ENCODE measurements around the gene NAA16.
"Not testable (repeated sequence)": the region's sequence is repeated elsewhere in the genome, so short reads cannot be mapped to it uniquely, and the experiment has no call there.

The NAA16 gene

DNA sequence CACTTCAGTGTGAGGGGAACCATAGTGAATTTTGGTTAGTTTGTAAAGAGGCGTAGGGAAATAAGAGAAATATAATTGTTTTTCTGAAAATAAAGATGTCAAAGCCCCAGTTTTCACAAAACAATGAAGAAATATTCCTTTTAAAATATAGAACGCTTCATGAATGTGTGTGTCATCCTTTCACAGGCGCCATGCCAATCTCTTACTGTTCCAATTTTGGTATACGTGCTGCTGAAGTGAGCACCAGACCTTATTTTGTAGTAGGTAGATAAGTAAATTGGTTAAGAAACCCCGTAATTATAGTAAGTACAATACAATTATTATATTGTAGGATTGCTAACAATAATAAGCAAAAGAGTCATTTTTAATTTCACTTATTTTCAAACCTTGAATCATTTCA lies 43.3 kb downstream of the NAA16 start:
- no peak for DNase-seq (ENCODE audit: low read depth in 1 of 2, low spot score in 1 of 2)

DNA sequence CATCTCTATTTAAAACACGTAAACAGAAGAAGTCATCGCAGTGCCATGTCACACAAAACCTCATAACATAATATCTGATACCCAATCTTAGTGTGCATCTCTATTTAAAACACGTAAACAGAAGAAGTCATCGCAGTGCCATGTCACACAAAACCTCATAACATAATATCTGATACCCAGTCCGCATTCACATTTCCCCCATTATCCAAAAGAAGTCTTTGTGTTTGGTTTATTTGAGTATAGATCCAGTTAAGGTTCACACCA lies 45.2 kb downstream of the NAA16 start:
- not testable (repeated sequence) for DNase-seq (ENCODE audit: low read depth in 1 of 2, low spot score in 1 of 2)

DNA sequence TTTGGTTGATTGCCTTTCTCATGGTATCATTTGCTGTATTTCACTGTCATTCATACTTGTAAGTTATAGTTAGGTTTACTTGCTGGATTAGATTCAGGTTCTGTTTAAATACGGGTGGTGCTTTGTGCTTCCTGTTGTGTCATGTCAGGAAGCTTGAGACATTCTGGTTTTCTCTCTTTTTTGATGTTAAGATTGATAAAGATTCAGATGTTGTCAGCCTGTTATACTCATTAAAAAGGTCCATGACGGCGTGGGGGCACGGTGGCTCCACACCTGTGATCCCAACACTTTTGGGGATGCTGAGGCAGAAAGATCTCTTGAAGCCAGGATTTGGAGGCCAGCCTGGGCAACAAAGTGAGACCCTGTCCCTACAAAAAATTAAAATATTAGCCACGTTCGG lies 45.7 kb downstream of the NAA16 start:
- DNase-seq (ENCODE audit: low read depth in 1 of 2, low spot score in 1 of 2): no peak

DNA sequence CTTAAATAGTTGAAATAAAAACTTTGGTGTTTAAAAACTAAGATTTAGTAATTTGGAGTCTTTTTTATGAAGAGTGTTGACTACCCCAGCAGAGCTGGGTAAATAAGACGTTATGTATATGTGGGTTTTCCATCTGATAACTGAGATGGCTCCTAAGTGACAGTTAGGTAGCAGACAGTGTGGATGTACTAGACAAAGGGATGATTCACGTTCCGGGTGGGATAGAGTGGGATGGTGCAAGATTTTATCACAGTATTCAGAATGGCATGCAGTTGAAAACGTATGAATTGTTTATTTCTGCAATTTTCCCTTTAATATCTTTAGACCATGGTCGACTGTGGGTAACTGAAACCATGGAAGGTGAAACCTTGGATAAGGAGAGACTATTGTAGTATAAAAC lies 50.4 kb downstream of the NAA16 start:
- DNase-seq (ENCODE audit: low read depth in 1 of 2, low spot score in 1 of 2): no peak

DNA sequence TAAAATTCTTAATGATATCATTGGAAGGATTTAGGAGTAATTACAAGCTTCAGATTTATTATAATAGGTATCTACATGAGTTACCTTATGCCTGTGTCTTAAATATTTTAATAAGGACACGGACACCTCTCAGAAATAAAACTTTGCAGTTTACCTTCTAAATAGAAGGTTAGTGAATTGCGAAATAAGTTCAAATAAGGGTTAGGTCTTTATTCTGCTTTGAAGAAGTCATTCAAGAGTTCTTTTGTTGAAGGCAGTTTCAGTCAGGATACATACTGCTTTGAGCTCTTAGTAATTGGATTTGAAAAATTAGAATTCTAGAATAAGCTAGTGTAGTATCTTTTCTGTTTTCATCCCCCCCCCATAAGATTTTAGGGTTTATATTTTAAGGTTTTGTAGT lies 53.0 kb downstream of the NAA16 start:
- DNase-seq (ENCODE audit: low read depth in 1 of 2, low spot score in 1 of 2): no peak

DNA sequence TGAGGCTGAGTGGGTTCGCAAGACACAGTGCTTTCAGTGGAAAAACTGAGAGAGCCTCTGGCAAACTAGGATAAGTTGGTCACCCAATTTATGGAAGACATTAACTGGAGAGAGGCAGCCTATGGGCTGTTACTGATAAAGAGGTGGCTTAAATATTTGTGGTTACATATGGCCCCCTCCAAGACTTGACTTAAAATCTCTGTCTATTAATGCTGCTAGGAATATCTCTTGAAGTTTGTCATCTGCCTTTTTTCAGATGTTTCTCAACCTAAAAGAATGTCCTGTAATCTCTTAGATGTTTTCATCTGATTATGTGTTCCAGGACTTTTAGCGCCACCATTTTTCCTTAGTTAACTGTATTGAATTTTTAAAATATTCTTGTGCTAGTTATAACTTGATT lies 54.6 kb downstream of the NAA16 start:
- no peak for DNase-seq (ENCODE audit: low read depth in 1 of 2, low spot score in 1 of 2)

DNA sequence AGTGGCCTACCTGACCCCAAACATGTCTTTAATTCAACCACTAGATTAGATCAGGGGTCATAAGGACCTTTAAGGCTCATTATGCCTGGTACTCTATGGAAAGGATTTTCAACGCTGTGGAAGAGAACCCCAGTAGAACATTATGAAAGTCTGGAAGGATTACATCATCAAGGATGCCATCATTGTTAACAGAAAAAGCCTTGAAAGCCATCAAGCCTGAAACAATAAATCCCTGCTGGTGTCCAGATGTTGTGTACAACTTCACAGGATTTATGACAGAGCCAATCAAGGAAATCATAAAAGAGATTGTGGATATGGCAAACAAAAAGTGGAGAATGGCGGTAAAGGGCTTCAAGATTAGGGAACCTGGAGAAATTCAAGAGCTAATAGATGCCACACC lies 59.7 kb downstream of the NAA16 start:
- DNase-seq (ENCODE audit: low read depth in 1 of 2, low spot score in 1 of 2): no peak

DNA sequence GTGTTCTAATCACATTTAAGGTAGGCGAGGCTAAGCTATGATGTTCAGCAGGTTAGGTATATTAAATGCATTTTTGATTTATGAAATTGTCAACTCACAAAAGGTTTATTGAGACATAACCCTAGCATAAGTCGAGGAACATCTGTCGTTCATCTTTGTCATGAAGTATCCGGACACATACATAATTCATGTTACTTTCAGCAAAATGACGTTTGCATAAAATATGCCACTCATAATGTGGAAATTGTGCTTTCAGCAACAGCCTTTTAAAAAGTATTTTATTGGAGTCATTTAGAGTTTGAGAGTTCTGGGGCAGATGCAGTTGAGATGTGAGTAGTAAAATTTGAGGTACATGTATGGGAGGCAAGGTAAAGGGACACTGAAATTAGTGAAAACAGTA lies 66.4 kb downstream of the NAA16 start:
- DNase-seq (ENCODE audit: low read depth in 1 of 2, low spot score in 1 of 2): no peak

DNA sequence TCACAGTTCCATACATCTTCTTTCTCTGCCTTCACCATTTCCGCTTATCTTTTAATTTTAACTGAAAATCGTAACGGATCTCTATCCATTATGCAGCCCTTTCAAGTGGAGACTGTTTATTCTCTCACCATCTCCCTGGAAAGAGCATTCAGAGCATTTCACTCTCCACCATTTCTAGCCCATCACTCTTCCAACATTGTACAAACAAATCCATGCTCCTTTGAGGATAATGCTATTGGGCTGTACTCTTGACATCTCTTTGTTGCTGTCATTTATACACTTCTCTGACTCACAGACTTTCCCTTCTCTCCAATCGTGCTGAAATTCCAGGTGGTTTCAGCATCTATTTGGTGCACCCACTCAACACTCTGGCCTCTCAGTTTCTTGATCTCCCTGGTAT lies 71.4 kb downstream of the NAA16 start:
- no peak for DNase-seq (ENCODE audit: low read depth in 1 of 2, low spot score in 1 of 2)

DNA sequence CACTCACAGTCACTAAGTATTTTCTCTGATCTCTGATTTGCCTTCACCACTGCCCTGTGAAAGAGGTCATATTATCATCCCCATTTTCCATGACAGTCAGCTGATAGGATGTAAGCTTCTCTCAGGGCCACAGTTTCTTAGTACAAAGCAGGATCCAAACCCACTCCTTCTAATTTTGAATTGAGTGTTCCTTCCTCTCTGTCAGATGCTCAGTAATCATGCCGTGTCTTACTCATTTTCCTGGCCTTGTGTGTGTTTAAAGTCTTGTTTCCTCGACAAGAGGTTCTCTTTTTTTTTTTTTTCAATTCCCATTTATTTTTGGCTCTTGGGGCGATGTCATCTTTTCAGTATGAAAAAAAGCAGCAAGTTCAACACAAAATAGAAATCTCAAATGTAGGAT lies 72.3 kb downstream of the NAA16 start:
- DNase-seq (ENCODE audit: low read depth in 1 of 2, low spot score in 1 of 2): no peak

DNA sequence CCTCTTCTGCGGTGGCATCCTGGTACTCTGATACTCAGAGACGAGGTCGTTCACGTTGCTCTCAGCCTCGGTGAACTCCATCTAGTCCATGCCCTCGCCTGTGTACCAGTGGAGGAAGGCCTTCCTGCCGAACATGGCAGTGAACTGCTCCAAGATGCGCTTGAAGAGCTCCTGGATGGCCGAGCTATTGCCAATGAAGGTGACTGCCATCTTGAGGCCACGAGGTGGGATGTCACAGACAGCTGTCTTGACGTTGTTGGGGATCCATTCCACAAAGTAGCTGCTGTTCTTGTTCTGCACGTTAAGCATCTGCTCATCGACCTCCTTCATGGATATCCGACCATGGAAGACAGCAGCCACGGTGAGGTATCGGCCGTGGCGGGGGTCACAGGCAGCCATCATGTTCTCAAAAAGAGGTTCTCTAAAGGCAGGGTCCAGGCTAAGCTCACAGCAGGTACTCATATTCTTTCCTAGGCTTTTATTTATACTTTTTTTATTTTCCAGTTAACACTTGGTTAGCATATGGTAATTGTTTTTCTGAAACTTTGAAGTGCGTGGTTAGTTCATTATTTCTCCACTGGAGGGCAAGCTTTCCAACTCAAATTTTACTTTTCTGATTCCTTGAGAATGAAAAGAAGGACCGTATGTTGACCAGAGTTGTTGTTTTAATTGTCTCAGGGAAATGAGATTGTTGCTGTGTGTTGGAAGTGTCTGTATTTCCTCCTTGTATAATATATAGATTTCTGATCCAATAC lies 73.9 kb downstream of the NAA16 start:
- no peak for DNase-seq (ENCODE audit: low read depth in 1 of 2, low spot score in 1 of 2)

DNA sequence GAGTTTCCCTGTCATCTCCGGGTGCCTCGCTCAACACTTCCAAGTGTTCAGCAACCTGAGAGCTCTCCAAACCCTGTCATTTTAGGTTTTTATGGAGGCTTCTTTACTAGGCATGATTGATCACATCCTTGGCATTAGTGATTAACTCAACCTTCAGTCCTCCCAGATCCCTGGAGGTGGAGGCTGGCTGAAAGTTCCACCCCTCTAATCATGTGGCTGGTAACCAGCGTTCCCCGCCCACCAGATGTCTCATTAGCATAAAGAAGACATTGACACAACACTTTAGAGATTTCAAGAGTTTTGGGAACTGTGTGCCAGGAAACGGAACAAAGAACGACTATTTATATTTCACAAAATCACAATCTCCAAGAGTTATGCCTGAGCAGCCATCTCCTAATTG lies 75.1 kb downstream of the NAA16 start:
- DNase-seq (ENCODE audit: low read depth in 1 of 2, low spot score in 1 of 2): no peak

DNA sequence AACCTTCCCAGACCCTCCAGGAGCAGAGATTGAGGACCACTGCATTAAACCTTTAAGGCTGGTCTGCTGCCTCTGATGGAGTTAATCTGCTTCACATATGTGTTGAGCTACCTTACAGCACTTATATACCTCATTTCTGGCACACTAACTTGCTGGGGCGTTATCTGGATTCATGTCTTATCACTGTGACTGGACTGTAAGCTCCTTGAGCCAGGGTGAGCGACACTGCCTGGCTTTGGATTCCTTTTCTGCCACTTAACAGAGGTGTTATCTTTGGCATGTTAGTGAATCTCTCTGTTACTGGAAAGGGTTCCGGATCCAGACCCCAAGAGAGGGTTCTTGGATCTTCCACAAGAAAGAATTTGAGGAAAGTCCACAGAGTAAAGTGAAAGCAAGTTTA lies 76.5 kb downstream of the NAA16 start:
- no peak for DNase-seq (ENCODE audit: low read depth in 1 of 2, low spot score in 1 of 2)

DNA sequence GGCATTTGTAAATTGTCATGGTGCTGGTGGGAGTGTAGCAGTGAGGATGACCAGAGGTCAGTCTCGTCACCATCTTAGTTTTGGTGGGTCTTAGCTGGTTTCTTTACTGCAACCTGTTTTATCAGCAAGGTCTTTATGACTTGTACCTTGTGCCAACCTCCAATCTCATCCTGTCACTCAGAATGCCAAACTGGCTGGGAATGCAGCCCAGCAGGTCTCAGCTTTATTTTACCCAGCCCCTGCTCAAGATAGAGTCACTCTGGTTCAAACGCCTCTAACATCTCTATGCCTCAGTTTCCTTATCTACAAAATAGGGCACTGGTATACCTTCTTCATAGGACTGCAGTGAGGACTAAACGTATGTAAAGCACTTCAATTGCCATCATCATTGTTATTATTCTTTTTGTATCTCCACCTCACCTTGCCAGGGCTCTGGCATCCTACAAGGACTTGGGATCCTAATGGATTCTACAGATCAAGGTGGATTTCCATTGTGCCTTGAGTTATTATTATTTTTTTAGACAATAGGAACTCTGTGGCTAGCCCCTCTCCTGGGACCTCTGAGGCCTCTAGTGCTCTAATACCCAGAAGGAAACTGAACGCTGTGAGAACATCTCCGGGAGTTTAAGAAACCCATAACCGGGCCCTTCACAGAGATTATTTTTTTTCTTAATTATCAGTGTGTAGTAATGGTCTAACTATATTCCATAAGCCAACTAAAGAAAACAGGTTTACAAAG lies 77.2 kb downstream of the NAA16 start:
- DNase-seq (ENCODE audit: low read depth in 1 of 2, low spot score in 1 of 2): no peak

DNA sequence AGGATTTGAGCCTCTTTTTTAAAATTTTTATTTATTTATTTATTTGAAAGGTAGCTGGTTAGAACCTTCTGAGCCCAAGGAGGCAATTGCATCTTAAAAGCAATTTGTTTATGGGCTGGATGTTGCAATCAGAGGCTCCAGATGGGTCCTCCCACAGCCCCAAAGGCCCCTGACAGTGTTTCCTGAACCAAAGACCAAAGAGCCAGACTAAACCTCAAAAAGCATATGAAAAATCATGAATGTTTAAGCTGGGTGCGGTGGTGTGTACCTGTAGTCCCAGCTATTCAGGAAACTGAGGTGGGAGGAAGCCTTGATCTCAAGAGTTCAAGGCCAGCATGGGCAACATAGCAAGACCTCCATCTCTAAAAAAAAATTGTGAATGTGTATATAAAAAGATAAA lies 78.5 kb downstream of the NAA16 start:
- no peak for DNase-seq (ENCODE audit: low read depth in 1 of 2, low spot score in 1 of 2)

DNA sequence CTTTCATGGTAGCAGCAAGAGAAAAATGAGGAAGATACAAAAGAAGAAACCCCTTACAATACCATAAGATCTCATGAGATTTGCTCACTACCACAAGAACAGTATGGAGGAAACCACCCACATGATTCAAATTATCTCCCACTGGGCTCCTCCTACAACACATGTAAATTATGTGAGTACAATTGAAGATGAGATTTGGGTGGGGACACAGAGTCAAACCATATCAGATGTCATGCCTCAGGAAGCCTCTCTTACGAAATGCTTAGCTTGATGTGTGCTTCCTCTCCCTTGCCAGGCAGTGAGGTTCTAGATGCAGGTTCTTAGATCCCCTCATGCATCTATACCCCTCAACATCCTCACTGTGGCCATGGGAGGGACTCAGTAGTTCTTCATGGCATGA lies 83.1 kb downstream of the NAA16 start:
- DNase-seq (ENCODE audit: low read depth in 1 of 2, low spot score in 1 of 2): no peak

DNA sequence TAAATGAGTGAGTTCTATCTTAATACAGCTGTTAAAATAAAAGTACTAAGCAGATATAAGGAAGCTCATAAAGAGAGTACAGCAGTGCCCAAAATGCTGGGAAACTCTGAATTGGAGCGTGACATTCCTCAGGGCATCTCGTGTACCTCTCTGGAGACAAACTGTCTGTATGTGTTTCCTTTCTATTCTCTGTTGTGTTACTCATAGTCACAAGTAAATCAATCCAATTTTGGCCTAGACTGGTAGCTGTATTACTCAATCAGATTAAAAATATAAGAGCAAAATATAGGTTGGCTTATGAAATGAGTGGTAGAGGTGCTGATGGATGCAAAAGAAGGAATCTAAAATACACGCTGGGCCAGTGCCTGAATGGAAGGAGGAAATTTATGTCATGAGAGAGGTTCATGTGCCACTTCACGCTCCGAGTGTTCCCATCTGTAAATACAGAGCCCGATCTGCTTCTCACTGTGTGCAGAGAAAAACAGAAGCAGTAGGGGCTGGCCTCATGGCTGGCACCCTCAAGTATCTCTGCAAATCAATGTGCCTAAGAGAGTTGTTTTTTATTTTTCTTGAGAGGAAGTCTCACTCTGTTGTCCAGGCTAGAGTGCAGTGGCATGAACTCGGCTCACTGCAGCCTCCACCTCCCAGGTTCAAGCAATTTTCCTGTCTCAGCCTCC lies 87.6 kb downstream of the NAA16 start:
- no peak for DNase-seq (ENCODE audit: low read depth in 1 of 2, low spot score in 1 of 2)

DNA sequence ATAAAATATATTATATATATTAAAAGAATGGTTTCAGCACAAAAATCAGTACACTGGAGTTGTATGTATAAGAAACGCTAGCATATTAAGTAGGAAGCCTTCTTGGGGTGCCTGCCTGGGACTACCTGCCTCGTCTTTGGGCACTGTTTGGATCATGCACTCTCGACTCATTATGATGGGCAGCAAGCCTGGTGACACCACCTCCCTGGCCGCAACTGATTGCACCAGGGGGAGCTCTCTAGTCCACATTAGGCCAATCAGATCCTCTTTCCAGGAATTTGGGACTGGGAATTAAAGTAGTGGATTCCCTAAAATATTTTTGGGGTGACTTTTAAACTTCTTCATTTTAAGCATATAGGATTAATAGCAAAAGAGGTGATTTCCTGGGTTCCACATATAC lies 90.3 kb downstream of the NAA16 start:
- no peak for DNase-seq (ENCODE audit: low read depth in 1 of 2, low spot score in 1 of 2)

DNA sequence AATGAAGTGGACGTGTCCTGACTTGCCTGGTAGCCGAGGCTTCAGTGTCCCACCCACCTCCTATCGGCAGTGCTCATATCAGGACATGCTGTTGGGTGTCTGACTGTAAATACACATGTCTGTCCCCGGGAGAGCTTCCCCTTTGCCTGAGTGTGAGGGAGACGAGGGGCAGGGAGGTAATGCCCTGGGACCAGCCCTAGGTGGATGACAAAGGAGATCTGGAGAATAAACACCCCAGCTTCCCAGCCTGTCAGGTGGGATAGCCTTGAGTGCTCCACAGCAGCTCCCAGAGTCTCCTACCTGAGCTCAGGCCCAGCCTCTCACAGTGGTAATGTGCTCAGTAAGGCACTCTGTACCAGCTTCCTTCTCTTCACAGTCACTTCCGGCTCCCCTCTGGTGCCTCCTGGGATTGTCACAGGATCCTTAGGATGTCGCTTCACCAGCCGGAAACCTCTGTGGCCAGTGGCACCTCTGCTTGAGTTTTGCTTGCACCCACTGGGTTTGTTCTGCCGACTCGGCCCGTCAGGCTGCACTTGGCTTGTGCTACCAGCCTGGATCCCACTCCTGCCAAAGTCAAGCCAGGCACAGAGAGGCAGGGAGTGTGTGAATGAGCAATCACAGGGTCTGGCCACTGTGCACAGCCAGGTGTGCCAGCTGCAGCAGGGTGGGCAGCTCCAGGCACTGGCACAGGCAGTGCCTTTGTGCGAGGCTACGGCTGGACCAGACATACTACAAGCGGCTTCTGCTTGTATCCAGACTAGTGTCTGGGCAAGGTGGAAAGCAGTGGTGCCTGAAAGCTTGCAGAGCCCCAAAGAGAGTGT lies 91.8 kb downstream of the NAA16 start:
- DNase-seq (ENCODE audit: low read depth in 1 of 2, low spot score in 1 of 2): no peak

DNA sequence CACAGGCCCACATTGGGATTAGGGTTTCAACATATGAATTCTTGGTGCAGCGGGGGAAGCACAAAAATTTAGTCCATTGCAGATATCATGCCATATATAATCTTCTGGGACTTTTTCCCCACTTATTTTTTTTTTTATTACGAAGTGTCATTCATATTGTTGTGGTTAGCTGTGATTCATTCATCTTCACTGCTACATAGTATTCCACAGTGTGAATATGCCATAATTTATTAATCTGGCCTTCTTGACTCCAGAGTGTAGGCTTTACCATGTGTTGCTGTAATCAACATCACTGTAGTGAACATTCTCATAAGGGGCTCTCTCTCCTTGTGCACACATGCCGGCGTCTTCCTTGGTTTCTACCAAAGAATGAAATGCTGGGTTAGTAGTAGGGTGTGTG lies 92.9 kb downstream of the NAA16 start:
- no peak for DNase-seq (ENCODE audit: low read depth in 1 of 2, low spot score in 1 of 2)

DNA sequence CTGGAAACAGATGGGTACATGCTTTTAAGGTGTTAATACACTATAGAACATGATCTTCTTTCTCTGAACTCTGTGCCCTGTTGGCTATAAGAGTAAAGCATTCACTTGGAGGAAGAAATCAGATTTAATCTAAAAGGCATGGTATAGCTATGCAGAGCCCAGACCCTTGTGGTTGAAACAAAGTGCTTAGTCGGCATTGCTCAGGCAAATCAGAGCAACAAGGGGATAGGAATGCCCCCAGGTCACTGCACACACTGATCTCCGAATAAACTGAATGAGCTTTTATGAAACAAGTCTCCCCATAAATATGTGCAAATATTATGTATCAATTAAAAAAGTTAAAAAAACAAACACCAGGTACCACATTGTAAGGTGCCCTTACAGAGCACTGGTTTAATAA lies 94.3 kb downstream of the NAA16 start:
- no peak for DNase-seq (ENCODE audit: low read depth in 1 of 2, low spot score in 1 of 2)

DNA sequence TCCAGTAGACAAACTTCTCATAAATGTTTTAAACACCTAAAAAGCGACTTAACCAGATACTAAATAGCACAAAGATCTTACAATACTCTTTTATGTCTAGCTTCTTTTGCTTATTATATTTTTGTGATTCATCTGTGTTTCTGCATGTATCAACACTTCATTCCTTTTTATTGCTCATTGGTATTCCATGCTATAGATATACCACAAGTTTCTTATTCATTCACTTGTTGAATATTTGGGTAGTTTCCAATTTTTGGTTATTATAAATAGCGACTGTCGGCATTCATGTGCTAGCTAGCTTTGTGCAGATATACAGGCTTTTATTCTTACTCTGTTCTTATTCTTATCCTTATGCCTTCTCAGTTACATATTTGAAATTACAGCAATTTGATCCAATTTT lies 96.3 kb downstream of the NAA16 start:
- DNase-seq (ENCODE audit: low read depth in 1 of 2, low spot score in 1 of 2): no peak
